Stimulated activated CD8-positive, alpha-beta memory T cell treated with anti-CD3 and anti-CD28 coated beads, Interleukin-7, amount 100 ng/mL, for 24 hours (primary cell): Measurements from ENCODE around the gene EFR3B.
"Not testable (repeated sequence)": the region's sequence is repeated elsewhere in the genome, so short reads cannot be mapped to it uniquely, and the experiment has no call there.

Experiments
- DNase-seq: peaks from one replicate; pipeline ENCODE4 v3.0.0-alpha.2; 2020; ENCODE audit warnings: low read depth

The EFR3B gene

GRCh38 chr2:25041928-25042320 lies at the start of gene EFR3B:
Gene EFR3B (plus strand): TSS chr2:25042076. CDS start chr2:25042313, 237 bp downstream.
- peak; percentile 77 for DNase-seq

DNA sequence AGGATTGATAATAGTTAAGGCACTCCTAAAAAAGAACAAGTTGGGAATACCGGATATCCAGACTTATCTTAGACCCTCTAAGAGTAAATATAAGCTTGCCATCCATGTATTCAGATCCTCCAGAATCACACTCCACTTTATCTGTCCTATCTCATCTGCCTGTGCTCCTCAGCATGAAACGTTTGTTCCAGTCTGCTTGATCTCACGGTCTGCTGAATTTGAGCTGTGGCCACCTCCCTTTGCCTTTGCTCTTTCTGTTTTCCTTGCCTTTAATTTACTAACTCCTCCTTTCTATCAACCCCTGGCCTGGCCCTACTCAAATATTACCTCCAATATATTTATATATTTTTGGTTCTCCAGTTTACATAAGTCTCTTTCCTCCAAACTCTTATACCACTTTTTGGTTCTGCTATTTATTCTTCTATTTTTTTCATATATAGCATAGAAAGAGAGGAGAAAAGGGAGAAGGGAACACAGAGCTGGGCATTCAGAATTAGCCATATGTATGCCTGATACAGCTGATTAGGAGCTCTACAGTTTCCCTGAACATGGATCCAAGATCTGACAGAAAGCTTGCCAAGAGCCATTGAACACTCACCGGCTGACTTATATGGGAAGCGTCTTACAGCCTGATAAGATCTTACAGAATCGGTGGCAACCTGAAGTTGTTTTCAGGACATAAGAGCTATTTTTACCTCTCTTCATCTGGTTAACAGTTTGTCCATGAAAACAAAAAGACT lies 48.3 kb upstream of the EFR3B start:
- DNase-seq = no peak

- DNase-seq = no peak
Measured at GRCh38 chr2:24994146-24994724, 47.6 kb upstream of the EFR3B start.

DNA sequence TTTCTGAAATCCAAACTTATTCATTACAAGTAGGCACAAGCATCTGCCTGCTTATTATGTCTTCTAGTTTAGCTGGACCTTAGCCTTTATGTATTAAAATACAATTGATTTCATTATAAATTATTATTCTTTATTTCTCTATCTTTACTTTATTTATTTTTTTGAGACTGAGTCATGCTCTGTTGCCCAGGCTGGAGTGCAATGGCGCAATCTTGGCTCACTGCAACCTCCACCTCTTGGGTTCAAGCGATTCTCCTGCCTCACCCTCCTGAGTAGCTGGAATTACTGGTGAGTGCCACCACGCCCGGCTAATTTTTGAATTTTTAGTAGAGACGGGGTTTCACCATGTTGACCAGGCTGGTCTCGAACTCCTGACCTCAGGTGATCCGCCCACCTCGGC lies 42.8 kb upstream of the EFR3B start:
- not testable (repeated sequence) for DNase-seq

- DNase-seq = no peak
Measured at GRCh38 chr2:25000036-25000435, 41.8 kb upstream of the EFR3B start.

GRCh38 chr2:25000503-25001324 lies 41.2 kb upstream of the EFR3B start:
- DNase-seq = no peak

DNA sequence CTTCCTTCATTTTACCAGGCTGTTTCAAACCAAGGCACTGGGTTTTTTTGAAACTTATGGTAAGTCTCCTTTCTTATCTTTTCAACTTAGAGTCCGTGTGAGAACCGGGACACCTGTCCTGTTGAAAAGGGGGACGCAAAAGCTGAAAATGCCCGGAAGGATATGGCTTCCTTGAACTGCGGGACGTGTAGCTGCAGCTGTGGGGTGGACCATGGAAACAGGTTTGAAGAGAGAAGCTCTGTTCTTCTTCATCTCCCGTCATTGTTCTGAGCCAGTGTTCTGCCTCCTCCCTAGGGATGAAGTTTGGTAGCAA lies 40.6 kb upstream of the EFR3B start:
- DNase-seq = no peak

DNA sequence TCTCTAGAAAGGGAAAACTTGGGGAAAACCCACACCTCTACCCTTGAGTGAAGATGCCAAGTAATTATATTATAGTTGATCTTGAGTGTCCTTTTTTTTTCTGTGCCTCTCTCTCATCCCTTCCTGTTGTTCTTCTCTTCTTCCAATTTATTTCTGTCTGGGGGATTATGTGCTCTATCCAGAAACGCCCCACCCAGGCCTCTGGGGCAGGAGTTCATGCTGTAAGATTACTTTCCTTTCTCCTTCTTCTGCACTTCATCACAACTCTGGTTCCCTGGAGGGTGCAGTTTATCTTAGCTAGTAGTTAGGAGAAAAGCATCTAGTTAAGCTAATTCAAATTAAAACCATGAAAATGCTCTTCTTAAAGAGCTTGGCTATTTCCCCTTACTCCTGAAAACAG lies 39.8 kb upstream of the EFR3B start:
- no peak for DNase-seq

- DNase-seq = no peak
Measured at GRCh38 chr2:25009954-25010353, 31.9 kb upstream of the EFR3B start.

DNA sequence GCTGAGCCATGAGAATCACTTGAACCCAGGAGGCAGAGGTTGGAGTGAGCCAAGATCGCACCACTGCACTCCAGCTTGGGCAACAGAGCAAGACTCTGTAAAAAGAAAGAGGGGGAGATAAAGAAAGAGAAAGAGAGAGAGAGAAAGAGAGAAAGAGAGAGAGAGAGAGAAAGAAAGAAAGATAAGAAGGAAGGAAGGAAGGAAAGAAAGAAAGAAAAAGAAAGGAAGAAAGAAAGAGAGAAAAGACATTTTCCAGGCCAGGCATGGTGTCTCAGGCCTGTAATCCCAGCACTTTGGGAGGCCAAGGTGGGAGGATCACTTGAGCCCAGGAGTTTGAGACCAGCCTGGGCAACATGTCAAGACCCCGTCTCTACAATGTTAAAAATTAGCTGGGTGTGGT lies 30.5 kb upstream of the EFR3B start:
- not testable (repeated sequence) for DNase-seq

GRCh38 chr2:25014631-25015030 lies 27.2 kb upstream of the EFR3B start:
- DNase-seq = no peak

- no peak for DNase-seq
Measured at GRCh38 chr2:25018681-25019080, 23.2 kb upstream of the EFR3B start.

- DNase-seq = no peak
Measured at GRCh38 chr2:25021791-25022362, 20.0 kb upstream of the EFR3B start.

GRCh38 chr2:25023333-25023732 lies 18.5 kb upstream of the EFR3B start:
- no peak for DNase-seq

- no peak for DNase-seq
Measured at GRCh38 chr2:25025229-25026007, 16.5 kb upstream of the EFR3B start.

GRCh38 chr2:25026008-25026530 lies 15.8 kb upstream of the EFR3B start:
- DNase-seq = no peak

GRCh38 chr2:25029183-25029554 lies 12.7 kb upstream of the EFR3B start:
- no peak for DNase-seq

- no peak for DNase-seq
Measured at GRCh38 chr2:25030702-25031101, 11.2 kb upstream of the EFR3B start.

GRCh38 chr2:25032094-25032493 lies 9.8 kb upstream of the EFR3B start:
- DNase-seq = no peak

DNA sequence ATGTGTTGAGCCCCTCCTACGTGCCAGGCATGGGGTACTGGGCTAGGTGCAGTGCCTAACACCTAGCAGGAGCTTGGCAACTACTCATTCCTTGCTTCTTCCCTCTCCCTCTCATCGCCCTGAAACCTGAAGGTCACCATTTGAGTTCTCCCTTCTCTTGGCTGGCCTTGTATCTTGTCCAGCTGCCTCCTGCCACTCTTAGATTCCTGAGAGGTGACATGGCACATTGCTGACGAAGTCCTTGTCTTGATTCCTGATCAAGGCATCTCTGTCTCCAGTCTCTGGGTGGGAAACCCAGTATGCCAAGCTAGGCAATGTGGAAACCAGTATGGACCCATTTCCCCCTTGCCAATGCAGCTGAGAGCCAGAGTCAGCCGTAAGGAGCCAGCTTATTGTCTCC lies 9.0 kb upstream of the EFR3B start:
- DNase-seq = no peak

GRCh38 chr2:25034081-25034480 lies 7.8 kb upstream of the EFR3B start:
- DNase-seq = no peak
